Activated CD8-positive, alpha-beta memory T cell treated with anti-CD3 and anti-CD28 coated beads for 24 hours (primary cell): ENCODE data around the gene C2orf74.
"Not testable (repeated sequence)": the region's sequence is repeated elsewhere in the genome, so short reads cannot be mapped to it uniquely, and the experiment has no call there.

Experiments
- DNase-seq: peaks from one replicate; pipeline ENCODE4 v3.0.0-alpha.2; 2020

The C2orf74 gene

GRCh38 chr2:61175036-61175435, 13.0 kb downstream of the C2orf74 start:
- DNase-seq: peak; percentile 24

GRCh38 chr2:61176755-61177726, 15.1 kb downstream of the C2orf74 start:
- DNase-seq: peak; percentile 96

DNA sequence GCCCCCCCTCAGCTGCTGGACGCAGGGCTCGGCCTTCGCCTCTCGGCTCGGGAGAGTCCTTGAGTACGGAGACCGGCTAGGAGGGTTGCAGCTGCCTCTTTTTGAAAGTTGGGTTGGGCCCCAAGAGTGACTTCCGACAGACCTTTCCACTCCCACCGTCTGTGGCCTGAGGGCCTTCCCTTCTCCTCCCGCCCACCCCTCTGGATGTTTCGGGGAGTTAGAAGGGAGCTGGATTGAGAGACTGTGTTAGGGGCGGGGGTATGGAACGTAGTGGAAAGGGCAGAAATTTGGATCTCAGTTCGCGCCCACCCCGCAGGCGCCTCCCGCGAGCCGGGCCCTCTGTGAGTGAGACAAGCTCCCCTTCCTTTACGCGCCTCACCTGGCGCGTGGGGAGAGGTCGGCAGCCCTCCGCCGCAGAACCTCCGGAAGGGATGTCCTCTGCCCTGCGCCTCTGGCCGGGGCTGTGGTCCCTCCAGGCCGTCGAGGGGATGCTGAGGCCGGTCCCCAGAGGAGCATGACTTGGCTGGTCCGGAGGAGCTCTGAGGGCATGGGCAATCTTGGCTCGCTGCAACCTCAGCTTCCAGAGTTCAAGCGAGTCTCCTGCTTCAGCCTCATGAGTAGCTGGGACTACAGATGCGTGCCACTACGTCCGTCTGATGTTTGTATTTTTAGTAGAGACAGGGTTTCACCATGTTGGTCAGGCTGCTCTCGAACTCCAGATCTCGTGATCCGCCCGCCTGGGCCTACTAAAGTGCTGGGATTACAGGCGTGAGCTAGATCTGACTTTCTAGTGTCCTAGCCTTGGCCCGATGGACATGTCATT, 15.9 kb downstream of the C2orf74 start:
- DNase-seq: peak; percentile 82

- DNase-seq: peak; percentile 59
These were observed 16.9 kb downstream of the C2orf74 start for GRCh38 chr2:61178603-61179545.

DNA sequence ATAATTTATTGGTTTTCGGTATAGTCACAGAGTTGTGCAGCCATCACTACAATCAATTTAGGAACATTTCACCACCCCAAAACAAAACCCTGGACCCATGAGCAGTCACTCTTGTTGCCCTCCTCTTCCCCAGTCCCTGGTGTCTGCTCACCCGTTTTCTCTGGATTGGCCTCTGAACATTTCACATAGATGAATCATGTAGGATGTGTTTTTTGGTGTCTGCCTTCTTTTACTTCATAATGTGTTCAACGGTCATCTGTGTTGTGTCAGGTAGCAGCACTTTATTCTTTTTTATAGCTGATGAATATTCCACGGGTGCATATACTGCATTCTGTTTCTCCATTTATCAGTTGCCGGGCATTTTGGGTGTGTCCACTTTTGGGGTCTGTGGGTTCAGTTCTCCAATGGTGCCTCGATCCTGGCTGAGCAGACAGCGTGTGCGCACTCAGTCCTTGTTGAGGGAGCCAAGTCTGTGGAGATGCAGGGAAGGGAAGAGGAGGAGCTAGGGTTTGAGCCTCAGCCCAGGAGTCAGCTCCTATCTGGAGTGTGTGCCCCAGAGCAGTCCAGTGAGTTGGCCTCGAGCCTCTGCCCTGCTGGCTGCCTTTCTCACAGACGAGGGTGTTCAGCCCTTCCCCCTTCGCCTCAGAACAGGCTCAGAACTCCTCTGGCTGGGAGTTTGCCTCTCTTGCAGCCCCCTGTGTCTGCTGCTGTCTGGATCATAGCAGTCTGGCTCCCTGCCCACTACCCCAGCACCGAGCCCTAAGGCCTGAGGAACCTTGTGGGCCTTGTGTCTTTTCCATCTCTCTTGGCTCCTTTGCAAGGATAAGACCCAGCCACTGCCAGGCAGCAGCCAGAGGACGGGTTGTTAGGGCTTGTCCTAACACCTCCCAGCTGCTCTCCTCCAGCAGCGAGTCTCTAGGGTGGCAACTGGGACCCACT, 18.0 kb downstream of the C2orf74 start:
- peak; percentile 55 for DNase-seq

- DNase-seq: peak; percentile 48
These were observed 18.7 kb downstream of the C2orf74 start for GRCh38 chr2:61180686-61181085.

- peak; percentile 53 for DNase-seq
These were observed 19.5 kb downstream of the C2orf74 start for GRCh38 chr2:61181382-61182058.

- peak; percentile 28 for DNase-seq
These were observed 20.0 kb downstream of the C2orf74 start for GRCh38 chr2:61182059-61182383.

GRCh38 chr2:61183795-61184194, 21.8 kb downstream of the C2orf74 start:
- no peak for DNase-seq

GRCh38 chr2:61184263-61184662, 22.3 kb downstream of the C2orf74 start:
- no peak for DNase-seq

- no peak for DNase-seq
These were observed 23.3 kb downstream of the C2orf74 start for GRCh38 chr2:61185231-61185728.

DNA sequence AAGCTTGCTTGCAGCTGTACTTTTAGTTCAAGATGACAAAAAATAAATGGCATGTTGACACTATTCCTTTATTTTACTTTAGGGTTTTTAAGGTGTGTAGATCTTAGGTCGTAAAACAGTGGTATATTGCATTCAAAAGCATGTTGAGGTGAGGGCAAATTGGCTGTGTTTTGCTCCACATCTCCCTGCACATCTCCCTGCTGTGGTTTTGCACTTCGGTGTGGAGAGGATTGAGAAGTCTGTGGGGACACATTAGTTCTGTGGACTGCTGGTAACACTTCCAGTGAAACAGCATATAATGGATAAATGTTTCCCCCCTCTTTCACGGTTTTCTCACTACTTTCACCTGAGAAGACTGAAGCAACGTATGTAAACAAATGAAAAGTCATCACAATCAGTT, 25.1 kb downstream of the C2orf74 start:
- DNase-seq: no peak

DNA sequence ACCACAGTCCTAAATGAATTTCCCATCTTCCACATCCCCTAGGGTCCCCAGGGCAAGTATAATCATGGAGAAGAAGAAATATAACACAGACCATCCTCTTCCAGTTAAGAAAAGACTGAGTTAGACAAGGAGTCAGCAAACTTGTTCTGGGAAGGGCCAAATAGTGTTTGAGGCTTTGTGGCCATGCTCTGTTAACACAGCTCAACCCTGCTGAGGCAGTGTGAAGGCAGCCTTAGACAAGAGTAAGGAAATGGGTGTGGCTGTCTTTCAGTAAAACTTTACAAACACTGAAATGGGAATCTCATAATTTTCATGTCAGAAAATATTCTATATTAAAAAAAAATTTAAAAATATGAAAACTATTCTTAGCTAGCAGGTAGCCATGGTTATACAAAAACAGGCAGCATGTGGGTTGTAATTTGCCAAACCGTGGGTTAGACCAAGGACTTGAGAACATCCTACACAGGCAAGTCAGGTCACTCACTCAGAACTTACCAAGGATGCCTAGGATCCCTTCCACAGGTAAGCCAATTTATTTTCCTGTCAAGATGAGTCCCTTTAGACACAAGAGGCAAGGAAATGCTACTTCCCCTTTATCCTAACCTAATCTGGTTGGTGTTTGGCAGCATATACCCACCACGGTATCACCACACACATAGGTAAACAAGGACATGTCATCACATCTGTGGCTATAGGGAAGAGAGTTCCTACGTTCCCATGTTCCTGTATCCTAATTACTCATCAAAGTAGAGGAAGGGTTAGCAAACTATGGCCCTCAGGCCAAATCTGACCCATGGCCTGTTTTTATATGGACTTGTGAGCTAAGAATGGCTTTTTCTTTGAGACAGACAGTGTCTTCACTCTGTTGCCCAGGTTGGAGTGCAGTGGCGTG, 31.9 kb downstream of the C2orf74 start:
- DNase-seq: no peak

- not testable (repeated sequence) for DNase-seq
These were observed 32.7 kb downstream of the C2orf74 start for GRCh38 chr2:61194646-61195045.

- no peak for DNase-seq
These were observed 34.7 kb downstream of the C2orf74 start for GRCh38 chr2:61196671-61197070.

DNA sequence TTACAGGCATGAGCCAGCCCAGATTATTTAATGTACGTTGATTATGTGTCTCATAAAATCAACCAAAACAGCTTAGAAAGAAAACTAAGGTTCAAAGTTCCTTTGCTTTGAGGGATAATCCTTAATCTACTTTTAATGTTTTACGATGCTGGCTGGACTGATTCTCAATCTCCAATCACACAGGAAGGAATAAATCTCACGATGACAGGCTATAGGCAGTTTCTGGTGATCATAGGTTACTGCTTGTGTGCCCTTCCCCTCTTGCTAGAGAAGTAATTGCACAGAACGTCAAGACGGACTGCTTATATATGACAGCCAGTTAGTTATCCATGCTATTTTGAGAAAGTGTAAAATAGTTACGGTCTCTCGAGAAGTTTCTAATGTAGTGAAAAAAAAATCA, 43.1 kb downstream of the C2orf74 start:
- no peak for DNase-seq

DNA sequence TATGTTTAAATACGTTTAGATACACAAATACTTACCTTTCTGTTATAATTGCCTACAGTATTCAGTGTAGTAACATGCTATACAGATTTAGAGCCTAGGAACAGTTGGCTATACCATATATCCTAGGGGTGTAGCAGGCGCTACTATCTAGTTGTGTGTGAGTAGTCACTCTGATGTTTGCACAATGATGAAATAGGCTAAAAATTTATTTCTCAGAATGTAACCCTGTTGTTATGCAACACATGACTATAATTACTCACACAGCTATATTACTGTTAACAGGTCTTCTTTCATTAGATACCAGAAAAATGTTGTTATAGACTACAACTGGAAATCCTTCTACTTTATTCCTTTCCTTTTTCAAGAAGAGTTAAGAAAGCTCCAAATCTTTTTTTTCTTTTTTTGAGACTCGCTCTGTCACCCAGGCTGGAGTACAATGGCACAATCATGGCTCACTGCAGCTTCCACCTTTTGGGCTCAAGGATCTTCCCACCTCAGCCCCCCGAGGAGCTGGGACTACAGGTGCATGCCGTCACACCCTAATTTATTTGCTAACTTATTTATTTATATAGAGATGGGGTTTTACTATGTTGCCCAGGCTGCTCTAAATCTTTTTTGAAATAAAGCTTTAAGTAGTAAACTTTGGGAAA, 48.5 kb downstream of the C2orf74 start:
- no peak for DNase-seq

GRCh38 chr2:61214171-61214570, 52.2 kb downstream of the C2orf74 start:
- no peak for DNase-seq
